ENCODE measurements around the gene NMRAL1. TPM values are rescaled to one million over a fixed set of nuclear protein-coding genes. Genes with fewer than 3 reads are reported as not detected.
A peak's percentile ranks its signal among the peaks of the same experiment; 100 is the strongest.

NMRAL1 gene
- total RNA-seq, 1 donor from 2014 or later, result 51.2 TPM

DNA sequence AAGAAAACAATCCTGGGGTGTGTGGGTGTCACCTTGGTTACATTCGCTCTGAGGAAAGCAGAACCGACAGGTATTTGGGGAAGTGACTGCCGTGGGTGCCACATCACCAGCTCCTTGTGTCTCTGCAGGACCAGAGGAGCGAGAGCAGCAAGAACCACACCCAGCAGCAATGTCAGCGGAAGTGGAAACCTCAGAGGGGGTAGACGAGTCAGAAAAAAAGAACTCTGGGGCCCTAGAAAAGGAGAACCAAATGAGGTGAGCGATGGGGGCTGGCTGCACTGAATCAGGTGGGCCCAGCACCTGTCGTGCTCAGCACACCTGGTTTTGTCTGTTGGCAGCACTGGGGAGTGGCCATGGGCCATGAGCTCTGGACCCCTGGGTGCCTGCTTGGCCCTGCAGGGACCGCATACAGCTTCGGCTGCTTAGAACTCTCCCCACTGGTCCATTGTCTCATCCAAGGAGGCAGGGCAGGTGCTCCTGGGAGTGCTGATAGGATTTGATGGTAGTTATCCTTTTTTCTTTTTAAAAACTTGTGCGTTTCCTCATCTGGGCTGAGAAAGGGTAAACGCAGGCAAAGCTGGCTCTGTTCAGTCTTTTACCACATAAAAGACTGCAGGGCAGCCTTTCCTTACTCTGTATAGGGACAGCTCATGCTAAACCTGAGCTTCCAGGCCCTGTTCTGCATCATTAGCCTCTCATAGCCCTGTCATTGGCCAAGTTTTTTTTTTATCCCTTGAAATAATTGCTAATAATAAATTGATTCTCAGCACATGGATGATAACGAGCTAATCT lies 31.1 kb upstream of the NMRAL1 start:
- DNase-seq, result no peak

DNA sequence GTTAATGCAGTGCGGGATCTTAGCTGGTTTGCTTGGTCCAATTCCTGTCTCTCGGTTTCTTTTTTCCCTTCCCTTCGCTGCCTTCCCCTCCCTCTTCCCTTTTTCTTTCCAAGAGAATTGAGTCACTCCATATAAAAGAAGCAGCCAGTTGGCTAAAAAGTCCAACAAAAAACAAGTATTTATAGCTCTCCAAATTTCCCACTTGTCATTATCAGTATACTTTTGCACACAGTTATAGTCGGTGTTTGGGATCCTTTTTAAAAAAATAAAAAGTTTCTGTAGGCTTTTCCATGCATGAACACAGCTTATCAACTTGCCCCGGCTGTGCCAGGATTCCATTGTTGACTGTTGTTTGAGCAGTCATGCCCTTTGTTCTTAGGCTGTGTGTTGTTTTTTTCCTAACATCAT lies 26.6 kb upstream of the NMRAL1 start:
- DNase-seq, result no peak

DNA sequence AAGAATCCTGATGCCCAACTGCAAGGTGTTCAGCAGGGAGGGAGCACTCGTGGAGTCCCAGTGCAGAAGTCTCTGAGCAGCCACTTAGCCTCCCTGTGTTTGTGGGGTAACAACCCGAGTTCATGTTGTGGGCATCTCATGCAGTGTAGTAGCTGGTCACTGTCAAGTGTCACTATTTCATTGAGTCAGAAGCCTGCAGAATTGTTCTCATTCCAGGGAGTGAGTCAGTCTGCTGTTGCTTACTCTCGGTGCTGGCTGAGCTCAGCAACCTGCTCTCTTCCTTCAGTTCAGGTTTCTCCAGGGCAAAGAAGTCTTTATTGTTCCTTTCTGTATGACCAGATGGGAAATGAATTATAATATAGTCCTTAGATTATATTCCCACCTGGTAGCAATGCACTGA lies 25.8 kb upstream of the NMRAL1 start:
- DNase-seq, result no peak

DNA sequence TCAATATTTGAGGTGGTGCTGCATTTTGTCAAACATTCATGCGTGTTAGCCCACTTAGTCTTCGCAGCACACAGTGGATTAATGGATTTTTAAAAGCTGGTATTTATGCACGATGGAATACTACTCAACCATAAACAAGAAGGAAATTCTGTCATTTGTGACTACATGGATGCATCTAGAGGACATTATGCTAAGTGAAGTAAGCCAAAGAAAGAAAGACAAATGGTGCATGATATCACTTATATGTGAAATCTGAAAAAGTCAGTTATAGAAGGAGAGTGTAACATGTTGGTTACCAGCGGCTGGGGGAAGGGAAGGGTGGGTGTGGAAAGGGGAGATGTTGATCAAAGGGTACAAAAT lies 24.8 kb upstream of the NMRAL1 start:
- DNase-seq, result no peak

DNA sequence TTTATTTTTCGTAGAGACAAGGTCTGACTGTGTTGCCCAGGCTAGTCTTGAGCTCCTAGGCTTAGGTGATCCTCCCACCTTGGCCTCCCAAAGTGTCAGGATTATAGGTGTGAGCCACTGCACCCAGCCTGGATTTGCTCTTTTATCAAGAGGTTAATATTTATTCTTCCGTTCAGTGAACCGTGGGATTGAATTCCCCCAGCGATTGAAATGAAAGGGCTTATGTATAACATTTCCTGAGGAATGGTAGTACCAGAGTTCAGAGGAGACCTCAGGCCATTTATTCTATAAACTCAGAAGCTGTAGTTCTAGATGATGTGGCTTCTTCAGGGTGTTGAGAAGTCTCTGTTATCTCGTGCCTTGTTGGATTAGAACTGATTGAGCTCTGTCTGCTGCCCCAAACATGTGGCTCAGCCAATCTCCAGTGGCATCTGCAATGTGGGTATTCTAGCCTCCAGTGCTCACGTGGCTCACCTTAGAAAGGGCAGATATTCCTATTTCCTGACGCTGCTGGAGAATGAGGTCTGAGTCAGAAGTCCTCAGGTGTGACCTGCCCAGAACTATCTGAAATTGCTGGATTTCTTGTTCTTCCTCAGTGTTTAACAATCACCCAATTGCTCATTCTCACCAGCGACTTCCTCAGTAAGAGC lies 24.2 kb upstream of the NMRAL1 start:
- no peak for DNase-seq

DNA sequence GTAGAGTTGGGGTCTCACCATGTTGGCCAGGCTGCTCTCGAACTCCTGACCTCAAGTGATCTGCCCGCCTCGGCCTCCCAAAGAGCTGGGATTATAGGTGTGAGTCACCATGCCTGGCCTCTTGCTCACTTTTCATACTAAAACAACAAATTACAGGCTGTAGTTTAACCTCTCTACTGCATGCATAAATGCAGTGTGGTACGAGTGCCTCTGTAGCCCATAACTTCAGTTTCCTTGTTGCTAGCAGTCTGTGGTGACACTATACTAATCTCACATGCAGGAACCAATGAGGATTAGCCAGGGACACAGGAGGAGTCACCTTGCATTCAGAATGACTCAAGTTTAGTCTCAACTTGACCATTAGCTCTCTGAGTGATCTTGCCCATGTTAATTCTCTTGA lies 21.9 kb upstream of the NMRAL1 start:
- no peak for DNase-seq

DNA sequence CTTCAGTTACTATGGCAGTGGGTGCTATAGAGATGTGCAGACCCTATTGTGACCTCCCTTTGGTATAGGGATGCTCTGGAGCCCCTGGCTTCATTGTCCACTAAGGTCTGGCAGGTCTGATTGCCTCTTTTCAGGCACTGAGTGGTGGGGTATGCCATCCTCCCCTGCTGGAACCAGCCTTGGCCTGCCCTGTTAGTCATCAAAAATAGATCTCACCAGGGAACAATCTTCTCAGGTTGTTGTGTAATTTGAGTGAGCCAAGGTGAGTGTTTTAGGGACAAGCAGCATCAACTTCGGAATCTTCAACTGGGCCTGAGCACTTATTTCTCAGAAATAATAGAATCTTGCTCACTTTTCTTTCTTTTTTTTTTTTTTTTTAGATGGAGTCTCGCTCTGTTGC lies 21.3 kb upstream of the NMRAL1 start:
- DNase-seq, result no peak

DNA sequence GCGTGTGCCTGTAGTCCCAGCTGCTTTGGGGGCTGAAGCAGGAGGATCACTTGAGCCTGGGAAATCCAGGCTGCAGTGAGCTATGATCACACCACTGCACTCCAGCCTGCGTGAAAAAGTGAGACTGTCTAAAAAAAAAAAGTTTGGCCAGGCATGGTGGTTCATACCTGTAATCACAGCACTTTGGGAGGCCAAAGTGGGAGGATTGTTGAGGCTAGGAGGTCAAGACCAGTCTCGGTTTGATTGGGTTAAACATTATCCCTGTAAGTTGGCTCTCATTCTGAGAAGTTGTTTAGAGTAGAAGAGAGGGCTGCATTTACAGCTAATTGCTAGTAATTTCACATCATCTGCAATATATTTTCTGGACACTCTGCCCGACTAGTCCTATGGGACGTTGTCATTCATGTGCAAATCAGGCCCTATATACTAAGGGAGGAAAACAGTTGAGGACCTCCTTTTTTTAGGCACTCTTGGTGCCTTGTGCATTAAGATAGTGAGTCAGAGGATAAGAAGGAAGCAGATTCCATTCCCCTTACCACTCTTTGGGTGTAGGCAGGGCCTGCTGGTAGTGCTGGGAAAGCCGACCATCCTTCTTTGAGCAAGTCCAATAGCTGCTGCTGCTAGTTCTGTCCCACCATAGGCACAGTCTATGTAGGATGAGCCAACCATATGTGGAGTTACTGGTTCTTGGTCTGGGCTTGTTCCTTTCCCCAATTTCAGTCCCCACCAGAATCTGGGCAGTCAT lies 20.5 kb upstream of the NMRAL1 start:
- DNase-seq, result no peak

DNA sequence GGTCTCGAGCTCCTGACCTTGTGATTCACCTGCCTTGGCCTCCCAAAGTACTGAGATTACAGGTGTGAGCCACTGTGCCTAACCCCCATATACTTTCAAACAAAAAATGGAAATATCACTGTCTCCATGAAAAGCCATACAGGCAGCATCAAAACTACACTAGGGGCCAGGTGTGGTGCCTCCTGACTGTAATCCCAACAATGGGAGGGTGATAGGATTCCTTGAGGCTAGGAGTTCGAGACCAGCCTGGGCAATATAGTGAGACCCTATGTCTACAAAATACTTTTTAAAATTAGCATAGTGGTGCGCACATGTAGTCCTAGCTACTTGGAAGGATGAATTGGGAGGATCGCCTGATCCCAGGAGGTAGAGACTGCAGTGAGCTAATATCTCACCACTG lies 17.5 kb upstream of the NMRAL1 start:
- no peak for DNase-seq

DNA sequence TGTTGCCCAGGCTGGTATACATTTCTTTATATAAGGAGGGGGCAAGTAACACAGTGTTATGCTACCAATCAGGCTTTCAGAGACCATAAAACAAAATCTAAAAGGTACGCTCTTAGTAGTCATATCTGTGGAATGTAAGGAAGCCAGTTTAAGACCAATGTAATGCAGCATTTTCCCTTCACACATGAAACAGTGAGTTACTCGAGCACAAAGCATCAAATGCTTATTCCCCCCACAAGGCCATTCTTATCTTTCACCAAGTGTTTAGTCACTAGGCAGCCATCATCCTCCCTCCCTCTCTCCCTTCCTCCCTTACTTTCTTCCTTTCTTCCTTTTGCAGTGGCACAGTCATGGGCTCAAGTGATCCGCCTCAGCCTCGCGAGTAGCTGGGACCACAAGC lies 14.6 kb upstream of the NMRAL1 start:
- DNase-seq, result no peak

DNA sequence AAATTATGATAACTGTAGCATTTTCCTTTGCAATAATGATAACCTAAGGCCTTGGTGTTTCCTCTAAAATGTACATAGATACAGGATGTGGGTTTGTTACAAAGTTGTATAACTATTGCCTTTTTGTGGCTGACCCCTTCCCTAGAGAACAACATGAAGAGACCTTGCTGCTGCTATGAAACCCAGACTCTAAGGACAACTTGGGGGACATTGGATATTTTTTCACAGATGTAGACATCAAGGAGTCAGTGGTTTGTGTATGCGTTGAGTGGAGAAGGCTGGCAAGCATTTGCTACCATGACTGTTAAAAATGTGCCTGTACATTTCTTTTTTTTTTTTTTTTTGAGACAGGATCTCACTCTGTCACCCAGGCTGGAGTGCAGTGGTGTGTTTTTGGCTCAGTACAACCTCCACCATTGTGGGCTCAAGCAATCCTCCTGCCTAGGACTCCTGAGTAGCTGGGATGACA lies 14.1 kb upstream of the NMRAL1 start:
- DNase-seq, result no peak

DNA sequence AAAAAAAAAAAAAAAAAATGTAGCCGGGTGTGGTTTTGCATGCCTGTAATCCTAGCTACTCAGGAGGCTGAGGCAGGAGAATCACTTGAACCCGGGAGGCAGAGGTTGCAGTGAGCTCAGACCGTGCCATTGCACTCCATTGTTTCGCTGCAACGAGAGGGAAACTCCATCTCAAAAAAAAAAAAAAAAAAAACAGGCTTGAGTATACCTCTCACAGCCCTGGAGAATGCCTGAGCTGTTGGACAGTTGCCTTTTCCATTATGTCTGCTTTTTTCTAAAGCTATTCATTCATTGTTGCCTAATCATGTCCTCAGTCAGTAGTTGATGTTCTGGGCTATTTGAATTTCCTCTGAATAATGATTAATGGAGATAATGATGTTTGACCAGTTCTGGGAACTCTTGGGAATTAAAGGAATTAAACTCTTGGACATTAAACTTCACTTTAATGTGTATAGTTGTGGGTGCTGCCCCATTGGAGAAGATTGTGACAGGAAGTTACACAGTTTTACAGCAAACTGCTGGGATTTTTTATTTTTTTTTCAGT lies 13.6 kb upstream of the NMRAL1 start:
- no peak for DNase-seq

DNA sequence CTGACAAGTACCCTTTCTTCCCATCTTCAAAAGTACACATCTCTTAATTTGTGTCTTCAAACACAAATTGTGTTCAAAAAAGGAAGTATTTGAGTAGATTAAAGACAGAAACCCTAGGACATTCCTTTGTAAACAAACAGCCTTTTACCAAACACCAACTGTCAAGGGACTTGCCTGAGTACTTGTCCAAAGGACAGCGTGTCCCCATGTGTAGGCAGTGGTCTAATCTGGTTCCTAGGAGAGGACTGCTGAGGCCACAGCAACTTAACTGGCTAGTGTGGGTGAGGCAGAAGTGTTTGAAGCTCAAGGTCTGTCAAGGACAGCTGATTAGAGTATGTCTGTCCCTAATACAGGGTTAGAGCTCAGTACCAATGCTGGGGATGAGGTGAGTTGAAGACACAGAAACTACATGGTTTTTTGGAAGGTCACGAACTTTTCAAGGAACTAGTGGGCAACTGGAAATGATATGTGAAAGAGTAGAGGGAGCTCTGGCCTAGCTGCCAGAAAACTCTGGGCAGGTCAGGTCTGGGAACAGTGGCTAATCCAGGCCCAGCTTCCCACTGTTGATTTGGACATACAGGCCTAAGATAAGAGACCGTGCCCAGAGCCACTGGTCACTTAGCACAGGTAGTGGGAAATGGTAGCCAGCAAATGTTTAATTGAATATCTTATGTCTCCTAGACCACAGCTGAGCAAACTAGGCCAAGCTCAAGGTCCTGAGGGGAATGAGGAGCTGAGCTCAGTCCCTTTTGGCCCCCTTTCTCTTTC lies 11.9 kb upstream of the NMRAL1 start:
- DNase-seq, result no peak

DNA sequence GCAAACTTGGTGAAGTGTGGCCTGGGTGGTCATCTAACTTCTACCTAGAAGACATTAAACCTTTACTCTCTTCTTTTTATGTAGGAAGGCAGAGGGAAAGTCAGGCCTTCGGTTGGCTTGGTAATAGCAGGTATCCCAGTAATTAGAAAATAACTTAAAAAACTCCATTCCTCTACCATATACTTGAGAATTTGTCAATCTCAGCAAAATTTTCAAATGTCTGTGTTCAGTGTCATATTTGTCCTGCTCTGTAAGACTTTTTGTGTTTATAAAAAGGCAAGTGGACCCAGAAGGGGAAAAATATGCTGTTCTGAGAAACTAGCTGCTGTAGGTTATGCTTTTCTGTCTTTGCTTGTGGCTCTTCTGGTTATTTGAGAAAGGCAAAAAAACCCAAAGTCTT lies 7.5 kb upstream of the NMRAL1 start:
- DNase-seq, result no peak

DNA sequence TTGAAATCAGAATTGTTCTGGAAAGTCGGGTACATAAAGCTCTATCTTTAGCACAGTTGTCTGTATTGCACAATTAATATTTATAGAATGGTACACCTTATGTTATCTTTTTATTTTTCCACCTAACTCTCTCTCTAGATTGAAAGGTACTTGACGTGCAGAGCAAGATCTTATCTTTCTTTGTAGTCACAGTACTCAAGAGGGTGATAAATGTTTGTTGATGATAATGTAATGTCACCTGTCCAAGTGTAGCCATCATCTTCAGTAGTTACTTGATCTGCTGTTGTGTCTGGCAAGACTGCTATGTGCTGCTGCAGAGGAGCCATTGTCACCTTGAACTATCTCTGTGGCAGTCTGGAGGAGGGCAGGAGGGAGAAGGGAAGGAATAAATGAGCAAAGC lies 7.1 kb upstream of the NMRAL1 start:
- DNase-seq, result no peak

DNA sequence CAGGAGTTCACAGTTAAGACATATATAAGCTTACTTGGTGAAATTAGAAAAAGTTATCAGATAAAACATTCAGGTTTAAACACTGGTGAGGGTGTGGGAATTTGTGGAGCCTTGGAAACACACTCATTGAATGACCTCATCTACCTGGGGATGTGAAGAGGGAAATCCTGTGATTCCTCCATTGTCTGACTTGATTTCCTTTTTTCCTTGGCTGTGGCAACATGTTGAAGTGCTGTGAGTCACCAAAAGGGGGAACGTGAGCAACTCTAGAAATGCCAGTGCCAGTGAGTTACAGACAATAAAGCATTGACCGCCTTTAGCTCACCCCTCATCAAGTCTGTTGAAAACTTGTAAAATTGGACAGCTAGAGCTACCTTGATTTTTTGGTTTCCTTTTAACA lies 3.5 kb upstream of the NMRAL1 start:
- DNase-seq, result no peak

DNA sequence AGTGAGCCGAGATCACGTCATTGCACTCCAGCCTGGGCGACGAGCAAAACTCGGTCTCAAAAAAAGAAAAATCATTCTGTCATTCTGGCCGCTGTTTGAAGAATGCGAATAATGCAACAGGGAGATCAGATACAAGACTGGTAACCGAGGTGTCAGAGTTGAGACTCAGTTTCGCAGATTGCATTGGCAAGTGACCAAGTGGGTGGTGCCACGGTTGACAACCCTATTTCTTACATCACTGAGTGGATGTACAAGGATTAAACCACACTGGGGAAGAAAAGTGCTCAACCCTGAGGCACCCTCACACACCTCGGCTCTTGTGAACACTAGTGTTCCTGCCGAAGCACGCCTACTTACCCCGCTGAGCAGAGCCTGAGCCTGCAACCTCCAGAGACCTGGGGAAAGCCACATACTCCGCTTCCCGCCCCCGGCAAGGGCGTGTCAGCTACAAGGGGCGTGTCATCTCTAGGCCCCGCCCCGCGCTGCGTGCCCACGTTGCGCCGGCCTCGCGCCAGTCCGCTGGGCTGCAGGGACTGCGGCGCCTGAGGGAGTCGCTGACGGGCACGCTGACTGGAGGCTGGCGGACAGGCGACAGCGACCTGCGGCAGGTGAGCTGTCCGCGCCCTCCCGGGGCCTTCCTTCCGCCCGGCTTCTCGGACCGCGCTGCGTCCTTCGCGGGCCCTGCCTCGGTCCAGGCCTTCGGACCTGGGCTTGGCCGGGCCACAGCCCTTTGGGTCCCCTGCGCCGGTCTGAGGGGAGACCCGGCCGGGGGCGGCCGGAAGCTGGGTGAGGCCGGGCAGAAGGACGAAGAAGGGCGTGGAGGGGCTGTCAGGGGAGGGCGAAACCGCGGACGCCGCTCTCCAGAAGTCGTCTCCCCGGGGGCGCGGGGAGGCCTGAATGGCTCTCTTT lies 1.7 kb upstream of the NMRAL1 start, which contains the start of gene HMOX2:
TSS of gene HMOX2 (plus strand) at position 519 of the 909 bp plus-strand sequence. CDS start 29,127 bp downstream, outside the sequence.
- peak; percentile 92 for DNase-seq

DNA sequence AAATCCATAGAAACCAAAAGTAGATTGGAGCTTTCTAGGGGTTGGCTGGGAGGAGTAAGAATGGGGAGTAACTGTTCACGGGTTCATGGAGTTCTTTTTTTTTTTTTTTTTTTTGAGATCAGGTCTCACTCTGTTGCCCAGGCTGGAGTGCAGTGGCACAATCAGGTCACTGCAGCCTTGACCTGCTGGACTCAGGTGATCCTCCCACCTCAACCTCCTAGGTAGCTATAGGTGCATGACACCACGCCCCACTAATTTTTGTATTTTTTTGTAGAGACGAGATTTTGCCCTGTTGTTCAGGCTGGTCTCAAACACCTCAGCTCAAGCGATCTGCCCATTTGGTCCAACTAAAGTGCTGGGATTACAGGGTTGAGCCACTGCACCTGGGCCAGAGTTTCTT lies 1.5 kb downstream of the NMRAL1 start:
- DNase-seq, result no peak

DNA sequence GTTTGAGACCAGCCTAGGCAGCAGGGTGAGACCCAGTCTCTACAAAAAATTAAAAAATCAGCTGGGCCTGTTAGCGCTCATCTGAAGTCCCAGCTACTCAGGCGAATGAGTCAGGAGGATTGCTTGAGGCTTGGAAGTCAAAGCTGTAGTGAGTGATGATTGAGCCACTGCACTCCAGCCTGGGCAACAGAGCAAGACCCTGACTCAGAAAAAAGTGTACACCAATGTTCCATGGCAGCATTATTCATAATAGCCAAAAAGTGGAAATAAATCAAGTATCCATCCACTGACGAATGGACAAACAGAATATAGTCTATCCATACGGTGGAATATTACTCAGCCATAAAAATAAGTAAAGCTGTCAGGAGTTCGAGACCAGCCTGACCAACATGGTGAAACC lies 2.6 kb downstream of the NMRAL1 start:
- DNase-seq, result no peak

DNA sequence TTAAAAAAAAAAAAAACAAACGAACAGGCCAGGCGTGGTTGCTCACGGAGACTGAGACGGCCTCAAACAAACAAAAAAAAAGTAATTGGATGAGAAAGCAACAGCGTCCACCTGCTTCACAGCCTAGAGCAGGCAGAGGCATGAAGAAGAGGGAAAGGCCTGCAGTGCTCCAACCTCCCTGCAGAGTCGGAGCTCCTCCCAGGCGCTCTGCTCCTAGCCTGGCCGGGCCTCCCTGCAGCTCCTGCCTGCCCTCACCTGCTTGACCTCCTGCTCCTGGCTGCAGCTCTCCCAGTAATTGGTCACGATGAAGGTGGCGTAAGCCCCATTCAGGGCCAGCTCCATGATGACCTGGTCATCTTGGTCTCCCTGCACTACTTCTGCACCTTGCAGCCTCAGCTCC lies 5.5 kb downstream of the NMRAL1 start:
- DNase-seq, result no peak

DNA sequence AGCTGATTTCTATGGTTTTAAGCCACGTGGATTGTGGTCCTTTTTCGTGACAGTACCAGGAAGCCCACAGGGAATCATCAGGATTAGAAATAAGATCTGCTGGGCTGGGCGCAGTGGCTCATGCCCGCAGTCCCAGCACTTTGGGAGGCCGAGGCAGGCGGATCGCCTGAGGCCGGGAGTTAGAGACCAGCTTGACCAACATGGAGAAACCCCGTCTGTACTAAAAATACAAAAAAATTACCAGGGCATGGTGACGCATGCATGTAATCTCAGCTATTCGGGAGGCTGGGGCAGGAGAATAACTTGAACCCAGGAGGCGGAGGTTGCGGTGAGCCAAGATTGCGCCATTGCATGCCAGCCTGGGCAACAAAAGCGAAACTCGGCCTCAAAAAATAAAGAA lies 6.5 kb downstream of the NMRAL1 start:
- DNase-seq, result no peak
